GM23248 (cell line): ENCODE measurements around the gene NOC2L.

Source experiments
- EZH2 ChIP-seq: fragments of 200-600 bp; sonication (generic); IDR thresholded peaks from 2 replicates; pipeline ENCODE4 v1.6.1; 2018; ENCODE audit warnings: antibody characterized with exemption, mild to moderate bottlenecking; ENCODE audit not compliant: insufficient read depth, poor library complexity, severe bottlenecking
- EZH2phosphoT487 ChIP-seq: fragments of 200-600 bp; sonication (generic); IDR thresholded peaks from 2 replicates; pipeline ENCODE4 v1.6.1; 2018; ENCODE audit warnings: antibody characterized with exemption, moderate library complexity, mild to moderate bottlenecking, low read depth; ENCODE audit not compliant: insufficient read depth

DNA sequence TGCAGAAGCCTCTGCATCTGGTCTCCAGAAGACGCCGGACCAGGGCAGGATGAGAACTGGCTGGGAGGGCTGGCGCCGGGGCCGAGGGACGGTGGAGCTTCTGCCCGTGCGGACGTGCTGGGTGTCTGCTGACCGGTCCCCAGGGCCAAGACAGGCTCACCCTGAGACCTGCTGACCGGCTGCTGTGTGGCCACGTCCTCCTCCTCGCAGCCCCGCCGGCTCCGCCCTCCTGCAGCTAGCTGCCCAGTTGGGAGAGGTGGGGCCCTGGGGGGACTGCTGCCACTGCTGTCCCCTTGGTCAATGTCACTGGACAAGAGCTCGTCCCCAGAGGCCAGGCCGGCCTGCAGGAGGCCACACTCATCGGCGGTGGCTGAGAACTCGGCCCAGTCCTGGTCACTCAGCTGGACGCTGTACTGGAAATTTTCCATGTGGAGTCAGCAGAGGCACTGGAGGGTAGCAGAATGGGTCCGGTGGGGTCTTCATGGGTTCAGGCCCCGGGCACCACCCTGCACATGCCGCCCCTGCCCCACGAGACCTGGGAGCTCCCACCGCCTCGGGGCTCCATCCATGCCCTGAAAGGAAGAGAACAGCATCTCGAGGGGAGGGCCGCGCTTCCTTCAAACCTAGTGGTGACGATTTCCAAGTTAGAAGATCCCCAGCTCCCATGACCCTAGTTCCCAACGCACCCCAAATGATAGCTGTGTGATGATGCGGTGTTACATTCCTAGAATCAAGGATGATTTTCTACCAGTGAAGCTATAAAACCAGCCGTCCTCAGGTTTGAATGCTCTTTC is 21.7 kb upstream of the NOC2L start:
- TF ChIP-seq EZH2phosphoT487, result no peak
- TF ChIP-seq EZH2, result no peak
